ENCODE data around the gene IMPDH1. TPM values are rescaled to one million over a fixed set of nuclear protein-coding genes. Genes with fewer than 3 reads are reported as not detected.
A peak's percentile ranks its signal among the peaks of the same experiment; 100 is the strongest.

Gene IMPDH1
- total and polyA plus RNA-seq, 9 of the 15 experiments (the other 6 are each of a cell fraction or from before 2014, with no cell fraction given): 0.80 to 118 (median 64.3) TPM

DNA sequence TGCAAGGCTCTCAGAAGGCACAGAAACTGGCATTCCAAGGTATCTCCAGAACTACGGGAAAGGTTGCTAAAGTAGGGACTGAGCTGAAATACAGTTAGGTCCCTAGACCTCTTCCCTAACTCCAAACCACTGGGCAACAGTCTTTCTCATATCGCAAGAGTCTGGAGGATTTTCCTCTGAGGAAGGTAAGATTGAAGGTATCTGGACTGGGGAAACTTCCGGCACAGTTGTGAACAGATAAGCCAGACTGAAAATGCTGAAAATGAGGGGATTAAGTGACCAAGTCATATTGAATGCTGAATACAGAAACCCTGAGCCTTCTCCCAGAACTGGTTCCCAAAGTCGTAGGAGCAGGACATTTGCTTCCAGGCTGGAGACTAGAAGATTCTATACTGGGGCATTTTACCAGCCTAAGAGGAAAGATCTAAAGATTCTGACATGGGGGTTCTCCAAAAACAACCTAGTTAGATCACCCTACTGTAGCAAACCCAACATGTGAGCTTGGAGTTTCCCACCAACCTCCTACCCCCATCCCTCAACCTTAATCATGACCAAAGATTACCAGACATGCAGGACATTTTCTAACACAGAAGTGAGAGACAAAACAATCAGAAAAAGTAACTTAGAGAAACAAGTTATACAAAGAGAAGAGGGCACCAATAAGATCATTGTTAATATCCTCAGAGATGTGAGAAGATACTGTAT is 45.5 kb downstream of the IMPDH1 start (continued):
- TF ChIP-seq E2F1 (CRISPR knock-in tag; IDR thresholded peaks at IDR 0.05) (no peak), RERE (CRISPR knock-in tag; IDR thresholded peaks at IDR 0.05; ENCODE audit: borderline replicate concordance) (no peak), TEAD4 (IDR thresholded peaks at IDR 0.05; ENCODE audit: low read length) (0 out of 2 replicates have a peak, but pooled peaks have one; percentile 24), TEAD4 (CRISPR knock-in tag; IDR thresholded peaks at IDR 0.05; ENCODE audit: borderline replicate concordance) (no peak), WHSC1 (IDR thresholded peaks at IDR 0.05; ENCODE audit: low read length) (no peak), TEAD2 (tag; IDR thresholded peaks at IDR 0.05) (no peak), ERF (CRISPR knock-in tag; IDR thresholded peaks at IDR 0.05) (no peak), ZKSCAN8 (CRISPR knock-in tag; IDR thresholded peaks at IDR 0.05) (no peak), CTCFL (IDR thresholded peaks at IDR 0.05; ENCODE audit: borderline replicate concordance, insufficient read depth, low read depth, low read length, poor library complexity, severe bottlenecking) (no peak), RBM17 (IDR thresholded peaks at IDR 0.05; ENCODE audit: borderline replicate concordance, low read depth, low read length) (no peak), GATAD2B (IDR thresholded peaks at IDR 0.05; ENCODE audit: borderline replicate concordance) (no peak), TCF3 (CRISPR knock-in tag; IDR thresholded peaks at IDR 0.05) (peak; percentile 55), PHTF2 (CRISPR knock-in tag; IDR thresholded peaks at IDR 0.05) (no peak), SREBF1 (IDR thresholded peaks at IDR 0.05; ENCODE audit: borderline replicate concordance, low read depth, low read length) (no peak), ZNF699 (CRISPR knock-in tag; IDR thresholded peaks at IDR 0.05; ENCODE audit: insufficient replicate concordance) (no peak), CBFB (CRISPR knock-in tag; IDR thresholded peaks at IDR 0.05) (no peak), HMGN3 (IDR thresholded peaks at IDR 0.05; ENCODE audit: borderline replicate concordance, extremely low read depth, insufficient read length, low read depth, low read length) (no peak), THRB (CRISPR knock-in tag; conservative IDR thresholded peaks at IDR 0.05) (no peak)
